NCI-H510A (cell line): ENCODE data around the gene PCK2.

Experiments used
- DNase-seq: peaks from one replicate; lab custom pipeline; 2025; lab: John Stamatoyannopoulos, UW

Gene PCK2

DNA sequence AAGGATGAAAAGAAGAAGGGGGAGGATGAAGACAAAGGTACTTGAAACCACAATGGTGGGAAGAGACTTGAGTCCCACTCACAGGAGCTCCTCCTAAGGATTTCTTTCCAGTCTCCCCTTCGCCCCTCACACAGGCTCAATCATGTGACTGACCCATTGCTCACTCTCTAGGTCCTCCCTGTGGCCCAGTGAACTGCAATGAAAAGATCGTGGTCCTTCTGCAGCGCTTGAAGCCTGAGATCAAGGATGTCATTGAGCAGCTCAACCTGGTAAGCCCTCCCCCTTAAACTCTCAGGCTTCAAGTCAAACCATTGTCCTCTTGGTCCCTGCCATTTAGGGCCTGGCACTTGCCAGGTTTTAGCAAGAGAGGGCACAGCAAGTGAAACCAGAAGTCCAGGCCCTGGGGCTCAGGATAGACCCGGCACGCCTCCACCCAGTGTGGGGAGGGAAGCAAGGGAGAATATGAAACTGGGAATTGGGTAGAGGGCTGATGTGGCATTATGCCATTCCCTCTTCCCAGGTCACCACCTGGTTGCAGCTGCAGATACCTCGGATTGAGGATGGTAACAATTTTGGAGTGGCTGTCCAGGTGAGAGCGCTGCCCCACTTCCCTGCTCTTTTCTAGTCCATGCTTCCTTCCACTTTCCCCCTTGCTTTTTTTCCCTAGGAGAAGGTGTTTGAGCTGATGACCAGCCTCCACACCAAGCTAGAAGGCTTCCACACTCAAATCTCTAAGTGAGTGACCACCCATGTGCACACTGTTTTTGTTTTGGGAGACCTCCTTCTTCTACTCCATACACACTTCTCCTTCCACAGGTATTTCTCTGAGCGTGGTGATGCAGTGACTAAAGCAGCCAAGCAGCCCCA is 43.7 kb downstream of the PCK2 start:
- no peak for DNase-seq

- no peak for DNase-seq
These were observed 44.5 kb downstream of the PCK2 start for GRCh38 chr14:24138396-24139271.

- peak; percentile 11 for DNase-seq
These were observed 45.3 kb downstream of the PCK2 start for GRCh38 chr14:24139272-24139934.

- DNase-seq, result peak; percentile 99
These were observed 47.2 kb downstream of the PCK2 start, which contains the start of gene EMC9 for GRCh38 chr14:24141097-24141880. EMC9 (minus strand) TSS chr14:24141591; CDS start chr14:24141304, 287 bp downstream.

GRCh38 chr14:24143511-24143910 is 49.4 kb downstream of the PCK2 start:
- no peak for DNase-seq

GRCh38 chr14:24144451-24144850 is 50.3 kb downstream of the PCK2 start:
- DNase-seq, result no peak

DNA sequence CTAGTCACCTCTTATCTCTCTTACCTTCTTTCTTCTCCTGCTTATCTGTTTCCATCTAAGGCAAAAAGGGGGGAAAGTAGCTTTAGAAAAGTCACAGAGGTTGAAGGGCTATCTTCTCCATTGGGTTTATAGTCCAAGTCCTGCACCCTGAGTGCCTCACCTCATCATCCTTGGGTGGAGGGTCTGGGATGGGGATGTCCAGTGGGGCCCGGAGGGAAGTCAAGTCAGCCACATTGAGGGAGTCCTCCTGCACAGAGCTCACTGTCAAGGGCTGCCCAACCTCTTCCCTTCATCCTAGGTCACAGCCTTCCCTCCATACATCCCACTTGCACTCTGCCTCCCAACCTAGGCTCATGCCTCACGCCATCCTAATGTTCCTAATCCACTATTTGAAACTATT is 51.1 kb downstream of the PCK2 start:
- no peak for DNase-seq

DNA sequence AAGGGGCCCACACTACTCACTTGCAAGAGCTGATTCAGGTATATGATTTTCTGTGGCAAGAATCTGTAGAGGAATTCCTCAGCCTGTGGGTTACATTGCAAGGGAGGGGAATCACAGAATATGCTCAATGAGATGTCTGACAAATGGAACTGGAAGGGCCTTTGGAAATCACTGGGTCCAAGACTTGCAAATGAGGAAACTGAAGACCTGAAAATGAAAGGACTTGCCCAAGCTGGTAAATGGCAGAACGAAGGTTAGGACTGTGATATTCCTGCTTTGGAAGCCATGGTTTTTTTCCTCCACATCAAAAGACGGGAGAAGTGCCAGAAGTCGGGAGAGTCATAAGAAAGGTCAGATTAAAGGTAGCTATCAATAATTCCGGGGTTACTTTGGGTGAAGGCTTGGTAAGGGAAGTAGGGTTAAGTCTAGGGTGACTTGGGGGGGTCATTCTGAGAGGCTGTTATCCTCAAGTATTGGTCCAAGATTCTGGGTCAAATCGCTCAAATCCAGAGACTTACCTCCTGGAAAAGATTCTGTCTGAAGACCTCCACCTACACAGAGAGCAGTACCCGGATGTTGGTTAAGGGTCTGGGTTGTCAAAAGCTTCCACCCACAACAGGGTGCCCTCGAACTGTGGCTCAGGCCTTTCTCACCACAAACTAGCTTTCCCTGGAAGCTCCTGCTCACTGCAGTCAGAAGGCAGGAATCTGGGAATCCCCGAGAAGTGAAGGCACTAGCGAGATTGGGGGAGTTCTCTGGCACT is 51.8 kb downstream of the PCK2 start:
- no peak for DNase-seq

DNA sequence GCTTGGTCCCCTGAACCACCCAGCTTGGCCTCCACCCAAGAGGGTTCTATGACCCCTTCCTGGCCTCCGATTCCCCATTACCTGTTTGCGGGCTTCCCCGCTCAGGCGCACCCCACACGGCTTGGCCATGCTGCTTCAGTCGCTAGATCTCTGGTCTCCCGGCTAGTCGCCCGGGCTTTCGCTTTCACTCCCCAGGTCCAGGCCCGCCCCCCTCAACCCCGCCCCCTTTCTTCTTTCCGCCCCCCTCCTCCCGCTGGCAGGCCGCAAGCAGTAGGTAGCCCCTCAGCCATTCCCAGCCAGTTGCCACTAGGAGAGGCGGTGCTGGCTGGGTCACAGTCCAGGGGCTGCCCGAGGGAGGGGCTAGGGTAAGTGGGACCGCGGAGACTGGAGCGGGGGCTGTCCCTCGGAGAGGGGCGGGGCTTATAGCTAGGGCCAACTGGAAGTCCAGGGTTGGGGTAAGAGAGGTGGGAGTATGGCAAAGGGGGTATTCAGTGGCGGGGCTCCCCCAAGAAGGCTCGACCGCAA is 52.4 kb downstream of the PCK2 start, which contains the start of gene PSME2:
Gene PSME2 (minus strand): TSS at position 158 of the 525 bp plus-strand sequence. CDS start 29 bp downstream, at position 129.
- peak; percentile 94 for DNase-seq

DNA sequence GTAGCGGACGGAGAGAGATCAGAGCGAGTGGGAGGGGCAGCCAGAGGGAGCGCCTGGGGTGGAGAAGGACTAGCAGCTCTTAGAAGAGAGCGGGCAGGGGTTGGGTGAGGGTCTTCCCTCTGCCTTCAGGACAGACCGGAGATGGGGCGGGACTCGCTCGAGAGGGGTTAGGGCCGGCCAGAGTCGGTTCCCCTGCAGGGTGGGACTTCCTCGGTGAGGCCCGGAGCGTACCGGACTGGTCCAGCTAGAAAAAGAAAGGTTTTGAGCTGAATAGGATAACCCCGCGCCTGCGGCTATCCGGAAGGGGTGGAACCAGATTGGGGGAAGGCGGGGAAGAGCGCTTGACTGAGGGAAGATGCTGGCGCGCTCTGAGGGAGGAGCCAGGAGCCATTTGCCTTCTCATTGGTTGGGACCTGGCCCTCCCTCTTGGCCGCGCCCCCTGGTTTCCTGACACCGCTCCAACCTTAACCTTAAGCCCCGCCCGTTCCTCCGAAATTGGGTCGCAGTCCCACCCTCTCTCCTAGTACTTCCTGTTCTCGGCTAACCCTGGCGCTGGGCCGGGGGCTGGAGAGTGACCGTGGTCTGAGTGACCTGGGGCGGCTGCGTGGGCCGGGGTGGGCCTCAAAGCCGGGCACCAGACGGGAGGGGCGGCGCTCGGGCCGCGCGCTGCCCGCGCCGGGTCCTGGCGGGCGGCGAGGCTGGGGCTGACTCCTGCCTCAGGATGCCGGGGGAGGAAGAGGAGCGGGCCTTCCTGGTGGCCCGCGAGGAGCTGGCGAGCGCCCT is 53.1 kb downstream of the PCK2 start, which contains the start of gene RNF31:
Gene RNF31 (plus strand): TSS at position 521 of the 783 bp plus-strand sequence. CDS start 201 bp downstream, at position 722.
- DNase-seq, result peak; percentile 97

- DNase-seq, result no peak
These were observed 53.8 kb downstream of the PCK2 start for GRCh38 chr14:24147761-24148428.

GRCh38 chr14:24149302-24149969 is 55.3 kb downstream of the PCK2 start:
- DNase-seq, result no peak

DNA sequence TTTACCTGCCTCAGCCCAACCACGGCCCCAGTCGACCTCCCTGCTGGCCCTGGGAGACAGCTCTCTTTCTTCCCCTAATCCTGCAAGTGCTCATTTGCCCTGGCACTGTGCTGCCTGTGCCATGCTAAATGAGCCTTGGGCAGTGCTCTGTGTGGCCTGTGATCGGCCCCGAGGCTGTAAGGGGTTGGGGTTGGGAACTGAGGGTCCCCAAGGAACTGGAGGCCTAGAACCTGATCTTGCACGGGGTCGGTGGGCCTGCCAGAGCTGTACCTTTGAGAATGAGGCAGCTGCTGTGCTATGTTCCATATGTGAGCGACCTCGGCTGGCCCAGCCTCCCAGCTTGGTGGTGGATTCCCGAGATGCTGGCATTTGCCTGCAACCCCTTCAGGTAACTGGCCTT is 56.0 kb downstream of the PCK2 start:
- no peak for DNase-seq

DNA sequence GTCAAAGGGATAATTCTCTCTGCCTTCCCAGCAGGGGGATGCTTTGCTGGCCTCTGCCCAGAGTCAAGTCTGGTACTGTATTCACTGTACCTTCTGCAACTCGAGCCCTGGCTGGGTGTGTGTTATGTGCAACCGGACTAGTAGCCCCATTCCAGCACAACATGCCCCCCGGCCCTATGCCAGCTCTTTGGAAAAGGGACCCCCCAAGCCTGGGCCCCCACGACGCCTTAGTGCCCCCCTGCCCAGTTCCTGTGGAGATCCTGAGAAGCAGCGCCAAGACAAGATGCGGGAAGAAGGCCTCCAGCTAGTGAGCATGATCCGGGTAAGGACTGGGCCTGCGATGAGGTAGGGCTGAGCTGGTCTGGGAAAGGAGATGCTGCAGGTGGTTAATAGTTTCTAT is 56.5 kb downstream of the PCK2 start:
- DNase-seq, result no peak

GRCh38 chr14:24150993-24151392 is 56.9 kb downstream of the PCK2 start:
- DNase-seq, result no peak

GRCh38 chr14:24151404-24152080 is 57.4 kb downstream of the PCK2 start:
- no peak for DNase-seq
